Measurements from ENCODE around the gene TSEN54. TPM values are rescaled to one million over a fixed set of nuclear protein-coding genes. Genes with fewer than 3 reads are reported as not detected.

Gene TSEN54
- total RNA-seq, 1 donor from 2014 or later: 14.1 TPM

DNA sequence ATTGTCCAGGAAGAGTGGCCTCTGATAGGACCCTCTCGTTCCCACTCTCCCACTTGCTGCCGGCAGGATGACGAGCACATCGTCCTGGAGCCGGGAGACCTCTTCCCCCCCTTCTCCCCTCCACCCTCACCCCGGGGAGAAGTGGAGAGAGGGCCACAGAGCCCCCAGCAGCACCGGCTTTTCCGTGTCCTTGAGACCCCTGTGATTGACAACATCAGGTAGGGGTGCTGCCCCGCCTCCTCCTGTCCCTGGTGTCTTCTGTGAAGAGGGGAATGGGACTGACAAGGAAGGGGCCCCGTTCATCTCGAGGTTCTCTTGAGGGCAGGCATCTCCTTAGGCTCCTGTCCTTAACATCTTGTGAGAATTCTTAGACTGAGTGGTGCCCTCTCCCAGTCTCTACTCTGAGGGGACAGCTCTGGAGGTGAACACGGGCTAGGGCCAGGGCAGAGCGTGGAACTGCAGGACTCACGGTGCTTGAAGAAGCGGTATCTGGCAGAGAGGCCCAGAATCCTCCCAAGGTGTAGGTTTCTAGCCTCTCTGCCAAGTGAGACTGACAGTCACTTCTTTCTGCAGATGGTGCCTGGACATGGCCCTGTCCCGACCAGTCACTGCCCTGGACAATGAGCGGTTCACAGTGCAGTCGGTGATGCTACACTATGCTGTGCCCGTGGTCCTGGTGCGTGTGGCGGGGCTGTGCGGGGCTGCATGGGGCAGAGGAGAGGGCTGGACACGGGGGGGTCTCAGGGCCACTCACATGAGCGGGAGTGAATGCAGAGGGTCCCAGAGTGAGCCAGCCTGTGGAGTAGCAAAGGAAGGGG is 27.4 kb upstream of the TSEN54 start:
- no peak for DNase-seq (ENCODE audit: low read depth, low spot score)

- DNase-seq (ENCODE audit: low read depth, low spot score): no peak
Observed at GRCh38 chr17:75489511-75489955, 26.8 kb upstream of the TSEN54 start.

GRCh38 chr17:75490173-75490743 is 26.1 kb upstream of the TSEN54 start:
- no peak for DNase-seq (ENCODE audit: low read depth, low spot score)

GRCh38 chr17:75490953-75491649 is 25.2 kb upstream of the TSEN54 start:
- no peak for DNase-seq (ENCODE audit: low read depth, low spot score)

- DNase-seq (ENCODE audit: low read depth, low spot score): no peak
Observed at GRCh38 chr17:75491680-75492079, 24.6 kb upstream of the TSEN54 start.

GRCh38 chr17:75492555-75493168 is 23.7 kb upstream of the TSEN54 start:
- DNase-seq (ENCODE audit: low read depth, low spot score): no peak

DNA sequence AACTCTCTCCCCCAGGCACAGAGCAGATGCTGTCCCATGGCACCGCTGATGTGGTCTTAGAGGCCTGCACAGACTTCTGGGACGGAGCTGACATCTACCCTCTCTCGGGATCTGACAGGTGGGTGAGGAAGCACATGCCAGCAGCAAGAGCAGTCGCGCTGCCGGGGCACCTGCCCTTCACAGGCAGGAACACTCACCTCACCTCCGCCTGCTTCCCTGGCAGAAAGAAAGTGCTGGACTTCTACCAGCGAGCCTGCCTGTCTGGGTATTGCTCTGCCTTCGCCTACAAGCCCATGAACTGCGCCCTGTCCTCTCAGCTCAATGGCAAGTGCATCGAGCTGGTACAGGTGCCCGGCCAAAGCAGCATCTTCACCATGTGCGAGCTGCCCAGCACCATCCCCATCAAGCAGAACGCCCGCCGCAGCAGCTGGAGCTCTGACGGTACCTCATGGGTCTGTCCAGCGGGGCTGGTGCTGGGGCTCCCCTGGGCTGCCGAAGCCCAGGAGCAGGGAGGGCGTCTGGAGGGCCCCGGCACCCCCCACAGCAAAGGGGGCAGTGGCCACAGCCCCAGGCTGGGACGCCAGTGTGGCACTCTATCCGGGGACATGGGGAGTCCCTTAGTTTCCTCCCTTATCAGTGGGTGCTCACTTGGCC is 22.7 kb upstream of the TSEN54 start:
- no peak for DNase-seq (ENCODE audit: low read depth, low spot score)

GRCh38 chr17:75494326-75494877 is 21.9 kb upstream of the TSEN54 start:
- DNase-seq (ENCODE audit: low read depth, low spot score): no peak

DNA sequence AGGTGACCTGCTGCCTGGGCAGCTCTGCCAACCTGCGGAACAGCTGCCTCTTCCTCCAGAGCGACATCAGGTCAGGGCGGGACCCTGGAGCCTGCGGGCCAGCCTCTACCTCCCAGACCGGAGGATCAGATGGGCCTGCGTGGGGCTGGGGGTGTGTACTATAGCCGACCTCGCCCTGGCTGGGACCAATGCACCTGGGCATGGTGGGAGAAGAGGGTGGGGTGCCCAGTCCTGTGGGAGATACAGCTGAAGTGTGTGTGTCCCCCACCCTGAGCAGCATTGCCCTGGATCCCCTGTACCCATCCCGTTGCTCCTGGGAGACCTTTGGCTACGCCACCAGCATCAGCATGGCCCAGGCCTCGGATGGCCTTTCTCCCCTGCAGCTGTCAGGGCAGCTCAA is 20.3 kb upstream of the TSEN54 start:
- no peak for DNase-seq (ENCODE audit: low read depth, low spot score)

DNA sequence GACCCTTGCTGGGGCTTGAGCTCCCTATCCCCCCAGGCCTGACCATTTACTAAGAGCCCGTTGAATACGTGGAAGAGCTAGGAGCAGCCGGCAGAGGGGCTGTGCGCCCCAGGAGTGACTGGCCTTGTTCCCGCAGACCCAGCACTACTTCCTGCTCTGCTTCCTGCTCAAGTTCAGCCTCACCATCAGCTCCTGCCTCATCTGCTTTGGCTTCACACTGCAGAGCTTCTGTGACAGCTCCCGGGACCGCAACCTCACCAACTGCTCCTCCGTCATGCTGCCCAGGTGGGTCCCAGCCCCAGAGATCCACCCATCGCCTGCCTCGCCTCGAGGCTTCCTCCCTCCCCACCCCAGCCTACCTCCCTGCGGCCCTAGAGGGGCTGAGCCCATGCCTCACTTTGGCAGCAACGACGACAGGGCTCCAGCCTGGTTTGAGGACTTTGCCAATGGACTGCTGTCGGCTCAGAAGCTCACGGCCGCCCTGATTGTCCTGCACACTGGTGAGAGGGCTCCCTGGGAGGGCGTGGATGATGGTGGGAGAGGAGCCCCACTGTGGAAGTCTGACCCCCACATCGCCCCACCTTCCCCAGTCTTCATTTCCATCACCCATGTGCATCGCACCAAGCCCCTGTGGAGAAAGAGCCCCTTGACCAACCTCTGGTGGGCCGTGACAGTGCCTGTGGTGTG is 18.1 kb upstream of the TSEN54 start:
- no peak for DNase-seq (ENCODE audit: low read depth, low spot score)

- no peak for DNase-seq (ENCODE audit: low read depth, low spot score)
Observed at GRCh38 chr17:75498726-75499213, 17.6 kb upstream of the TSEN54 start.

GRCh38 chr17:75499313-75500022 is 16.9 kb upstream of the TSEN54 start:
- no peak for DNase-seq (ENCODE audit: low read depth, low spot score)

DNA sequence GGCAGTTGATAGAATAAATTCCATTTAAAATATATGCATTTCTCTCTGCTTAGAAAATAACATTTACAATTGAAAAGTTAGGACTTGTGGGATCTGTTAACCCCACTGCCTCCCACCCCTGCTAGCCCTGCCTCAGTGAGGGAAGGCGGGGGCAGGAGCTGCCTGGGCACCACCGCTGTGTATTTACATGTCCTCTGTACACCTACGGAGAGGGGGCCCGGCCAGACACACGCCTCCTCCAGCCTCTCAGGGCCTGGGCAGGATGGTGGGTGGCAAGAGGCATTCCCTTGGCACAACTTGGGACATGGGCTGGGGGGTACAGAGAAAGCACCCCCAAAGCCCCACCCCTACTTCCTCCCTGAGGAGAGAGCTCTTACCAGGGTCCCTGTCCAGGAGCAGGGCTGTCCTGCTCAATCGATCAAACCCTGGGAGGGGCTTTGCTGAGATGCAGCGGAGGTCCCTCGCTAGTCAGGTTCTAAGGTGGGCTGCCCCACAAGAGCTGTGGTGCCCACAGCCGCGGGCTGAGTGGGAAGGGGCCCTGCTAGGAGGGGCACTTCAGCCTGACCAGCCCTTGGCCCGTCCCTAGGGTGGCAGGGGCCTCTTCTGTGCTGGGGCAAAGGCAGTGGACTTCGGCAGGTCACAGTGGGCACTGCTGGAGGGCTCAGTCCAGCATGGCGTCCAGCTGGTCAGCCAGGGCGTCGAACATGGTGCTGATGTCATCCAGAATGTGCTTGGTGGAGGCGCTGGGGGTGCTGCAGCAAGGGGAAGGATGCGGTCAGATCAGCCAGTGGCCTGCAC is 15.7 kb upstream of the TSEN54 start:
- DNase-seq (ENCODE audit: low read depth, low spot score): no peak

- no peak for DNase-seq (ENCODE audit: low read depth, low spot score)
Observed at GRCh38 chr17:75501378-75502071, 14.8 kb upstream of the TSEN54 start.

- DNase-seq (ENCODE audit: low read depth, low spot score): no peak
Observed at GRCh38 chr17:75502072-75502720, 14.1 kb upstream of the TSEN54 start.

DNA sequence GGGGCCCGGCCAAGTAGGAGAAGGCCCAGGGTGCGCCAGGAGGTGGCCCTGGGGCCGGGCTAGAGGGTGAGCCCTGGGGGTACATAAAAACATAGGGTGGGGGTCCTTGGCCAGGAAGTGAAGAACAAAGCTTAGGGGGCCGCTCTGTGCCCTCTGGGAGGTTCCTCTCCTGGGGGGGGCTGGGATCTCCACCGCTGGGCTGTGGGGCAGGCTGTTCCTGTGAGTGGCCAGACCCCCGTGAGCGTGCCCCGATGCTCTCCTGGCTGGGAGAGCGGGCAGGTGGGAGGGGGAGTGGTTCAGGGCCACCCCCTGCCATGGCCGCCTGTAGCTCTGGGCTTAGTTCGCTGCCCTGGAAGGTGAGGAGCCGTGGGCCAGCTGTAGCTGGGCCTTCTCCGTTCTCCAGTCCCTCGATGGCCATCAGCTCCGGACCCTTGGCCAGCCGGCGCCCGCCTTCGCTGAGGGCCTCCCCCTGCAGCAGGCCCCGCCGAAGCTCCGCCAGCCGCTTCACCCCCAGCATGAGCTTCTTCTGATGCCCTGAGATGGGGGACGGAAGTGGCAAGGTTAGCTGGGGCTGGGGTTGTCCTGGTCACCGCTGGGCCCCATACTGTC is 13.5 kb upstream of the TSEN54 start:
- no peak for DNase-seq (ENCODE audit: low read depth, low spot score)

DNA sequence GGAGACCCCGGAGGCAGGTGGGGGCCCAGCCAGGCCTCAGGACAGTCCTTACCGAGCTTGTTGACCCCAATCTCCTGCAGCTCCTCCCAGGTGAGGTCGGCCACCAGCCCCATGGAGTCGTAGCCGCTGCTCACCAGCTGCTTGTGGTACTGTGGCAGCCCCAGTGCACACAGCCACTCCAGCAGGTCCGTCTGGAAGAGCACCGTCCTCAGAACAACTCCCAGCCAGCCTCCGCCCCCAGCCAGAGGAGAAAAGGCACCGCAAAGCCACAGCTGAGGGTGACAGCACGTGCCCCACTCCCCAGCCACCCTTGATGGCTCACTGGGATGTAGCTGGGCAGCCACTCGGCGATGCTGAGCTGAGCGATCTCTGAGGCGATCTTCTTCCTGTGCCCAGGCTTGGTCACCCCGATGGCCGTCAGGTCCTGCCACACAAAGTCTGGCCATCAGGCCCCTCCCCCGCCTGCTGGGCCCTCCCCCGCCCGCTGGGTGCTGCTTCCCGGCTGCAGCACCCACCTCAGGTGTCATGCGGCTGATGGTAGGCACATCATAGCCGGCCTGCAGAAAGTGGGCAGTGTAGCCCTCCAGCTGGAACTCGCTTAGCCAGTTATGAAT is 12.9 kb upstream of the TSEN54 start:
- DNase-seq (ENCODE audit: low read depth, low spot score): no peak
